Measurements from ENCODE around the gene NPIPB8. TPM values are rescaled to one million over a fixed set of nuclear protein-coding genes. Genes with fewer than 3 reads are reported as not detected.
"Not testable (repeated sequence)": the region's sequence is repeated elsewhere in the genome, so short reads cannot be mapped to it uniquely, and the experiment has no call there.

NPIPB8 gene
- total RNA-seq, 1 donor from 2014 or later, result 2.8 TPM

DNA sequence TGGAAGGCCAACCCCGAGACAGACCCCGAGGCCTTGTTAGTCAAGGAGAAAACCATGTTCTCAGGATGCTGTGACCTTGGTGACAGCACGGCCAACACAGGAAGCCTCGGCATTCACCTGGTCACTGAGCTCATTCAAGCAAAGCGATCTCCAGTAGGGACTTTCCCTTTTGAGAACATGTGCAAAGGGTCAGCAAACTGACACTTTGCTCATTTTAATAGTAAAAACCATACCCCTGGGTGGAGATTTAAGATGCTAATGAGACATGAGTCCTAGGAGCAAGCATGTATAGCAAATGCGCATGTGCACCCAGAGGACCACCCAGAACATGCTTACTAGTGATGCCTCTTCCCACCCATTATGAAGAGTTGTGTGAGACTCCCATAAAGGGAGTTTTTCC, 35.3 kb upstream of the NPIPB8 start:
- Histone ChIP-seq H3K4me3 (no peak overlapping the region), H3K27me3 (no peaks in the 10 kb centered on the region), H3K9me3 (no peaks in the 10 kb centered on the region), H3K27ac (no peak overlapping the region), H3K36me3 (peaks cover 5% of the 10 kb centered on the region), H3K4me1 (peaks cover 4% of the 10 kb centered on the region)
- ATAC-seq (no peak), DNase-seq (no peak)
- TF ChIP-seq, protein P1, sequence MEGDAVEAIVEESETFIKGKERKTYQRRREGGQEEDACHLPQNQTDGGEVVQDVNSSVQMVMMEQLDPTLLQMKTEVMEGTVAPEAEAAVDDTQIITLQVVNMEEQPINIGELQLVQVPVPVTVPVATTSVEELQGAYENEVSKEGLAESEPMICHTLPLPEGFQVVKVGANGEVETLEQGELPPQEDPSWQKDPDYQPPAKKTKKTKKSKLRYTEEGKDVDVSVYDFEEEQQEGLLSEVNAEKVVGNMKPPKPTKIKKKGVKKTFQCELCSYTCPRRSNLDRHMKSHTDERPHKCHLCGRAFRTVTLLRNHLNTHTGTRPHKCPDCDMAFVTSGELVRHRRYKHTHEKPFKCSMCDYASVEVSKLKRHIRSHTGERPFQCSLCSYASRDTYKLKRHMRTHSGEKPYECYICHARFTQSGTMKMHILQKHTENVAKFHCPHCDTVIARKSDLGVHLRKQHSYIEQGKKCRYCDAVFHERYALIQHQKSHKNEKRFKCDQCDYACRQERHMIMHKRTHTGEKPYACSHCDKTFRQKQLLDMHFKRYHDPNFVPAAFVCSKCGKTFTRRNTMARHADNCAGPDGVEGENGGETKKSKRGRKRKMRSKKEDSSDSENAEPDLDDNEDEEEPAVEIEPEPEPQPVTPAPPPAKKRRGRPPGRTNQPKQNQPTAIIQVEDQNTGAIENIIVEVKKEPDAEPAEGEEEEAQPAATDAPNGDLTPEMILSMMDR (IDR thresholded peaks at IDR 0.05), result no peak
- intact Hi-C loops (cut with DNase I), result no loop called here

DNA sequence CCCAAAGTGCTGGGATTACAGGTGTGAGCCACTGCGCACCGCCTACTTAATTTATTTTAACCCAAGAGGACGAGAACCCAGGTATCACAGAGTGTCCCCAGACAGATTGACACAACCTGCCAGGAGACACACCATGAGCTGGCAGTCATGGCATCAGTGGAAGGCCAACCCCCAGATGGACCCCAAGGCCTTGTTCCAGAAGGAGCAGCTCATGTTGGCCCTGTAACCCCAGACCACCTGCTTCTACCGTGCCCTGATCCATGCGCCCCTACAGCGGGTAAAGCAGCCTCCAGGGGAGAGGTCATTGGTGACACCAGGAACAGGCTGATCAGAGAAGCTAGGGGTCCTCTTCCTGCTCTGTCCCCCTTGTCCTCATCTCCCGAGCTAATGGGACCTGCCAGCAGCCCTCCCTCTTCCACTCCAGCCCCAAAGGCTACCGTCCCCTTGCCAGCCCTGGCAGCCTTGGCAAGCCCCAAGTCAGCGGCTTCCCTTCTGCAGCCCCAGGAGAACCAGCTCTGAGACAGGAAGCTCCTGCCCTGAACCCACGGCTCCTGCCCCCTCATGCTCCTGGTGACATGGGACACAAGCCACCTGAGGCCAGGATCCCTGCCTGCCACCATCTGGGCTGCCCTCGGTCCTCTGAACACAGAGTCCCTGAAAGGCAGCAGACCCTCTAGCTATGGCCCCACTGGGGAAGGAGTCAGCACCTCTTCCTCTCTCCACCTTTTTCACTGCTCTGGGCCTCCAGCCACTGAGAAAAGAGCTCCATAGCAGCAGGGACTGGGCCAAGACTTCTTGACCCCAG, 34.3 kb upstream of the NPIPB8 start:
- no peak overlapping the region for H3K4me3 ChIP-seq
- TF ChIP-seq, protein P1 (IDR thresholded peaks at IDR 0.05), result no peak
- intact Hi-C loops (cut with DNase I), result no loop called here
- ATAC-seq (no peak), DNase-seq (no peak)
- peaks cover 3% of the 10 kb centered on the region for H3K4me1 ChIP-seq
- peaks cover 5% of the 10 kb centered on the region for H3K36me3 ChIP-seq
- no peaks in the 10 kb centered on the region for H3K27me3 ChIP-seq
- no peaks in the 10 kb centered on the region for H3K9me3 ChIP-seq
- no peak overlapping the region for H3K27ac ChIP-seq

DNA sequence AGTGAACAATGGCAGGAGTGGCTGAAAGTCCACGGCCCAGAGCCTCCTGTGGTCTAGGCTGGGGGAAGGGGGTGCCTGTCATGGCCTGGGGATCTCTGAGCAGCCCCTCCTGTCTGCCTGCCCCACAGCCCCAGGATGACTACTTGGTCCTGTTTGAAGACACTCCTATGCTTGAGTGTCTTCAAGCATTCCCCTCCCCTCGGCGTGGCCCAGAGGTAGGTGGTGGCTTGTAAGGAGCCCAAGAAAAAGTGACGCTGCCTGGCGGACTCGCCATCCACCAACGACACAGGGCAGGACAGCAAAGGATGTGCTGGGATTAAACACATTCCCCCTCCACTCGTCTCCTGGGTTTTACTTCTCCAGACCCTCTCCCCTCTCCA, 33.7 kb upstream of the NPIPB8 start:
- Histone ChIP-seq H3K4me3 (no peak overlapping the region), H3K36me3 (peaks cover 5% of the 10 kb centered on the region), H3K27me3 (no peaks in the 10 kb centered on the region), H3K9me3 (no peaks in the 10 kb centered on the region), H3K4me1 (peaks cover 3% of the 10 kb centered on the region), H3K27ac (no peak overlapping the region)
- TF ChIP-seq, protein P1 (IDR thresholded peaks at IDR 0.05), result no peak
- no peak for ATAC-seq
- DNase-seq, result no peak
- intact Hi-C loops (cut with DNase I), result no loop called here

DNA sequence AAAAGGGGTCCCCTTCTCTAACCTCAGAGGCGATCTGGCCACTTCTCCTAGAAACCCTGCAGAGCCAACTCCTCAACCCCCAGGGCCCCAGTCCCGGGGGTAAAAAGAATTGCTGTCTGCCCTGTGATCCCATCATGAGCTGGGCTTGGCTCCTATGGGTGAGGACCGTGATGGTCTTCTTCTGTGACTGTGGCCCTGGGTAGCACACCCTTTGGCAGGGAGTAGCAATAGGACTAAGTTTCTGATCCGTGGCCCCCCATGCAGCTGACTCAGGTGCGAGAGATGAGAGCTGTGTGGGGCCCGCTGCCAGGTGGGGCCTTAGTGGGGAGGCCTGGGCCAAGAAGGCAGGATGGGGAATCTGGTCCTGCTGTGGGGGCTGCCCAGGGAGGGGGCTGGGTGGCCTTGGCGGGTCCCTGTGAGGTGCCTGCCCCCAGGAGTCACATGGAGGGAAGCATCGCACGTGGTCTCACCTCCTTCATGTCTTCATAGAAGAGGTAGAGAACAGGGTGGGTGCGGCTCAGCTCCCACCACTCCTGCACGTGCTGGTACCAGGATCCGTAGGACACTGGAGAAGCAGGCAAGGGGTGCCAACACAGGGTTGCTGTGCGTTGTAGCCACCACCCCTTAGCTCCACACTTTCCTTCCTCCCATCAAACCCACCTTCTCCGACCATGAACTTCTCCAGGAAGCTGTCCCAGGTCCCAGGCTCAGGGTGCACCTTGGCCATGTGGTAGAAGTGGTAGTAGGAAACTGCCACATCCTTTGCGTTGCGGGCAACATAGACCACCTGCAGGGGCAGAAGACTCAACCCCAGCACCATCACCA, 31.4 kb upstream of the NPIPB8 start:
- DNase-seq (peak; percentile 32), ATAC-seq (no peak)
- Histone ChIP-seq H3K4me3 (no peak overlapping the region), H3K27ac (no peak overlapping the region), H3K36me3 (peaks cover 5% of the 10 kb centered on the region), H3K4me1 (peaks cover 10% of the 10 kb centered on the region), H3K9me3 (no peaks in the 10 kb centered on the region), H3K27me3 (no peaks in the 10 kb centered on the region)
- intact Hi-C loops (cut with DNase I), result no loop called here
- TF ChIP-seq, protein P1 (IDR thresholded peaks at IDR 0.05), result no peak

DNA sequence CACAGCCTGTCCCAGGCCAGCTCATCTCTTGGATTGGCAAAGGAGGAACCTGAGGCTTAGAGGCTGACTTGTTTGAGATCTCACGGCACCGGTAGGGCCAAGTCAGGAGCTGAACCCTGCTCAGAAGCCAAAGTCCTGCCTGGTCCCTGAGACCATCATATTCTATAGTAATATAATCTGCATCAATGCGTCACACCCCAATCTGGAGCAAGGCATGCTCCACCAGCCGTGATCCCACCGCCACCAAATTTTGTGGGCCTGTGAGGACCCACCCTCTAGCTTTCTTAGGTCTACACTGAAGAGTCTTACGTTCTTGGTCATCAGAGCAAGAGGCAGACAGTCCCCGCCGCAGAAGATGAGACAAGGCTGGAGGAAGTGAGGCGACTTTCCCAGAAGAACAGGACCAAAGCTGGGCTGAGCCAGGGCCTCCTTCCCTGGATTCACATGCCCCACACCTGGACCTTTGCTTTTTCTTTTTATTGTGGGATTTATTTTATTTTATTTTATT, 30.7 kb upstream of the NPIPB8 start:
- intact Hi-C loops (cut with DNase I), result no loop called here
- peaks cover 10% of the 10 kb centered on the region for H3K4me1 ChIP-seq
- no peaks in the 10 kb centered on the region for H3K27me3 ChIP-seq
- H3K4me3 ChIP-seq, result no peak overlapping the region
- no peak overlapping the region for H3K27ac ChIP-seq
- DNase-seq (peak; percentile 29), ATAC-seq (no peak)
- H3K36me3 ChIP-seq, result peaks cover 5% of the 10 kb centered on the region
- no peaks in the 10 kb centered on the region for H3K9me3 ChIP-seq
- TF ChIP-seq, protein P1 (IDR thresholded peaks at IDR 0.05), result no peak

DNA sequence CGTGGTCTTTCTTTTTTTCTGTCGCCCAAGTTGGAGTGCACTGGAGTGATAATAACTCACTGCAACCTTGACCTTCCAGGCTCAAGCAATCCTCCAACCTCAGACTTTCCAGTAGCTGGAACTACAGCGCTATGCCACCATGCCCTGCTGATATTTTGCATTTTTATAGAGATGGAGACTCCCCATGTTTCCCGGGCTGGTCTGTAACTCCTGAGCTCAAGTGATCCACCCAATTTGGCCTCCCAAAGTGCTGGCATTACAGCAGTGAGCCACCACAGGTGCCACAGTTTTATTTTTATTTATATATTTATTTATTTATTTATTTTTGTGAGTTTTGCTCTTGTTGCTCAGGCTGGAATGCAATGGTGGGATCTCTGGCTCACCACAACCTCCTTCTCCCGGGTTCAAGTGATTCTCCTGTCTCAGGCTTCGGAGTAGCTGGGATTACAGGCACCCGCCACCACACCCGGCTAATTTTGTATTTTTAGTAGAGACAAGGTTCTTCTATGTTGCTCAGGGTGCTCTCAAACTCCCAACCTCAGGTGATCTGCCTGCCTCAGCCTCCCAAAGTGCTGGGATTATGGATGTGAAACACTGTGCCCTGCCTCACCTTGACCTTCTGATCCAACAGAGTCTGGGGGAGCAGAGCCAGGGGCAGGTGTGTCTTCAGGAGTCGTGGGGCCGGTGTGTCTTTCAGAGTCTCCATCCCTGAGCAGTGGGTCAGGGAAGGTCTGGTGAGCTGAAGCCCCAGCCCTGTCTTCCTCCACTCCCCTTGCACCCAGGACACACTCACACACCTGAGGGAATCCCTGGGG, 30.0 kb upstream of the NPIPB8 start:
- H3K36me3 ChIP-seq; H3K9me3 ChIP-seq; intact Hi-C loops (cut with DNase I); H3K27me3 ChIP-seq; H3K4me3 ChIP-seq; ATAC-seq; DNase-seq; H3K27ac ChIP-seq: not testable (repeated sequence)
- peaks cover 10% of the 10 kb centered on the region for H3K4me1 ChIP-seq

DNA sequence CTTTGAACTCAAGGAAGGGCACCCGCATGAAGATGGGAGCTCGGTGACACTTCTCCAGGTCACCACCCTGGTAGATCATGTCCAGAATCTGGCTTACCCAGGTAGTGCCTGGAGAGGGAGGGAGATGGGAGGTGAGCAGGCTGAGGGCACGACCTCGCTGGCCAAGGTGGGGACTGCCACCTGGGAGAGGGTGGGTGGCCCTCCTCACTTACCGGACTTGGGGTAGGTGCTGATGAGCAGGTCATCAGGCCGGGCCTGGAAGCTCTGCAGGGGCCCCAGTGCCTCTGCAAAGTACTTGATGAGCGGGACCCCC, 29.4 kb upstream of the NPIPB8 start:
- not testable (repeated sequence) for H3K27ac ChIP-seq

More for the DNA sequence above, 29.4 kb upstream of the NPIPB8 start:
- intact Hi-C loops (cut with DNase I); ATAC-seq; H3K27me3 ChIP-seq; H3K4me3 ChIP-seq; DNase-seq; H3K36me3 ChIP-seq; H3K9me3 ChIP-seq: not testable (repeated sequence)
- peaks cover 10% of the 10 kb centered on the region for H3K4me1 ChIP-seq
